ENCODE measurements around the gene AK2. TPM values are rescaled to one million over a fixed set of nuclear protein-coding genes. Genes with fewer than 3 reads are reported as not detected.
A peak's percentile ranks its signal among the peaks of the same experiment; 100 is the strongest.

Gene AK2
- total RNA-seq, 1 donor from 2014 or later = 74.6 TPM

DNA sequence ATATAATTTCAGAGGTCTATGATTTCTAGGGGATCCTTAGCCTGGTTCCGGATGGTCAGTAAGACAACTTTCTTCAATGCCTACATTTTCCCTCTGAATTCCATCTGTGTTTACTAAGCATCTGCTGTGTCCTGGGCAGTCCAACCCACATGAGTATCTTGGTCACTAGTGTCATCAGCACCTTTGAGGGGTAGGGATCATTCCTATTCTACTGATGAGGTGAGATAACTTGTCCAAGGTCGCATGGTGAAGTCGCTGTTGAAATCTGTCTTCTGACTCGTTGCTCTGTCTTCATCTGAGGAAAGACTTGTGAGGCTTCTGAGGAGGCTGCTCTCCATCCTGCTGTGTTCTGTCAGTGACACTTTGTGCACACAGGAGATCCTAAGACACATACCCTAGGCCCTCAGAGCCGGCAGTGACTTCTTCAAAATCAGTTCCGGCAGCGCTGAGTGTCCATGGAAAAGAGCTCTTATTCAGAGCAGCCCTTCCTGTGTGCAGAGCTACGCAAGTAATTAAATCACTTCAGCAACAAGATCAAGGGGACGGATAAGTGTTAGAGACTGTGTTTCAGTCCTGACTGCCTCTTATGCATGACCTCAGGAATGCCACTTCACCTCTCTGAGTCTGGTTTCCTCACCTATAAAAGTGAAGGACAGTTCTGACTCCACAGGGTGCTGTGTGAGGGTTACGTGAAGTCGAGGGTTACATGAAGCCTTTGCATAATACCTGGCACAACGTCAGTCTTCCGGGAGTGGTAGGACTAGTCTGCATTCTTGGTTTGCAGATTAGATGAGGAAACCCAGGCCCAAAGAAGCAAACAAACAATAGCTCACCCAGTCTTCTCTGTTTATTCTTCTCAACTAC is 28.4 kb downstream of the AK2 start:
- Mint-ChIP-seq H3K27ac (ENCODE audit: unreplicated experiment) (no peak overlapping the region), H3K9me3 (ENCODE audit: unreplicated experiment) (no peaks in the 10 kb centered on the region), H3K36me3 (ENCODE audit: low read depth, unreplicated experiment) (peaks cover 22% of the 10 kb centered on the region), H3K4me1 (ENCODE audit: unreplicated experiment) (peaks cover 13% of the 10 kb centered on the region), H3K27me3 (ENCODE audit: unreplicated experiment) (peaks cover 4% of the 10 kb centered on the region), H3K4me3 (ENCODE audit: unreplicated experiment) (no peak overlapping the region)
- TF ChIP-seq, protein P1, sequence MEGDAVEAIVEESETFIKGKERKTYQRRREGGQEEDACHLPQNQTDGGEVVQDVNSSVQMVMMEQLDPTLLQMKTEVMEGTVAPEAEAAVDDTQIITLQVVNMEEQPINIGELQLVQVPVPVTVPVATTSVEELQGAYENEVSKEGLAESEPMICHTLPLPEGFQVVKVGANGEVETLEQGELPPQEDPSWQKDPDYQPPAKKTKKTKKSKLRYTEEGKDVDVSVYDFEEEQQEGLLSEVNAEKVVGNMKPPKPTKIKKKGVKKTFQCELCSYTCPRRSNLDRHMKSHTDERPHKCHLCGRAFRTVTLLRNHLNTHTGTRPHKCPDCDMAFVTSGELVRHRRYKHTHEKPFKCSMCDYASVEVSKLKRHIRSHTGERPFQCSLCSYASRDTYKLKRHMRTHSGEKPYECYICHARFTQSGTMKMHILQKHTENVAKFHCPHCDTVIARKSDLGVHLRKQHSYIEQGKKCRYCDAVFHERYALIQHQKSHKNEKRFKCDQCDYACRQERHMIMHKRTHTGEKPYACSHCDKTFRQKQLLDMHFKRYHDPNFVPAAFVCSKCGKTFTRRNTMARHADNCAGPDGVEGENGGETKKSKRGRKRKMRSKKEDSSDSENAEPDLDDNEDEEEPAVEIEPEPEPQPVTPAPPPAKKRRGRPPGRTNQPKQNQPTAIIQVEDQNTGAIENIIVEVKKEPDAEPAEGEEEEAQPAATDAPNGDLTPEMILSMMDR (IDR thresholded peaks at IDR 0.05; ENCODE audit: unreplicated experiment) = no peak
- no peak for DNase-seq (ENCODE audit: low spot score)

DNA sequence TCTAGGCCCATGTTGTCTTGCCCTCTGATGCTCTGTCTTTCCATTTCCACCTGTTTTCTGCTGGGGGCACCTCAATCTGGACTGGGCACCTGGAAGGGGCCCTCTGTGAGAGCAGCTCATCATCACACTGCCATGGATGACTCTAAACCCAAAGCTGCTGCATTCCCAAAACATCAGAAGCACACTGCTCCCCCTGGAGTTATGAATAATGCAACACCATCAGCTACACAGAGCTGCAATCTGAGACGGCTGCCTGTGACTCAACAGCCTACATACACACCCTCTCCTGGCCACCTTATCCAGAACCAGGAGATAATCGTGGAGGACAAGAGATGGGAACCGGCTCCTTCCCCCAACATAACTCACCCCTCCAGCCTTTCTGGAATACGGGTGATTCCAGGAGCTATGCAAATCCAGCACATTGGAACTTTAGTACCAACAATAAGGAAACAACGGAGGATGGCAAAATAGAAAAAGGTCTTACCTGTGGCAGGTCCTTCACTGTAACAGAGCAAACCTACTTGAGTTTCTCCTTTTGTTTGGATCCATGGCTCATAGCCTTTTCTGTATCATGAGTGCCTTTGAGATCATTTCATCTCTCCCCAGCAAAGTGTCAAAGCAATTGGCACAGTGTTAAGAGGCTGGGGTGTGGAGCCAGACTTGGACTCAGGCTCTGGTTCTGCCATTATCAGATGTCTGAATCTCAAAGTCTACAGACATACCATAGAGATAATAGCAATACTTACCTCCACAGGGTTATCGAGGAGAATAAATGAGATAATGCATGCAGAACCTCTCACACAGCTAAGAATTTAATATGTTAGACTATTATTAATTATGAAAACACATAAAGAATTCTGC is 29.3 kb downstream of the AK2 start:
- Mint-ChIP-seq H3K4me1 (ENCODE audit: unreplicated experiment) (peaks cover 13% of the 10 kb centered on the region), H3K27ac (ENCODE audit: unreplicated experiment) (no peak overlapping the region), H3K9me3 (ENCODE audit: unreplicated experiment) (no peaks in the 10 kb centered on the region), H3K27me3 (ENCODE audit: unreplicated experiment) (peaks cover 4% of the 10 kb centered on the region), H3K36me3 (ENCODE audit: low read depth, unreplicated experiment) (peaks cover 14% of the 10 kb centered on the region), H3K4me3 (ENCODE audit: unreplicated experiment) (no peak overlapping the region)
- peak; percentile 18 for DNase-seq (ENCODE audit: low spot score)
- TF ChIP-seq, protein P1 (IDR thresholded peaks at IDR 0.05; ENCODE audit: unreplicated experiment) = no peak

DNA sequence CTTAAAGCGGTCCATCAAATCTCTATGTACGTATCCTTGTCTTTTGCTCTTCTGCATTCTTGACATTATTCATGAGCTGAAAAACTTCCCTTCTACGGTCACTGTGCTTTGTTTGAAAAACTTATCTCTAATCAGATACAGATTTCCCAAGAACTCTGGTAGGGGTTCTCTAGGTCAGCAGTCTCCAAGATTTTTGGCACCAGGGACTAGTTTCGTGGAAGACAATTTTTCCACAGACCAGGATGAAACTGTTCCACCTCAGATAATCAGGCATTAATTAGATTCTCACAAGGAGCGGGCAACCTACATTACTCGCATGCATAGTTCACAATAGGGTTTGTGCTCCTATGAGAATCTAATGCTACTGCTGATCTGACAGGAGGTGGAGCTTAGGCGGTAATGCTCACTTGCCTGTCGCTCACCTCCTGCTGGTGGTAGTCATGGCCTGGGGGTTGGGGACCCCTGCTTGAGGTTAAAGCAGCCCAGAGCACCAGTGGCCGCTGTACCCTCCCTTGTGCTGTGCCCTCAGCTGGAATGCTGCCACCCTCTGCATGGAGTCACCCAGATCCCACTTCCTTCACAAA is 30.8 kb downstream of the AK2 start:
- H3K27me3 Mint-ChIP-seq (ENCODE audit: unreplicated experiment) = peaks cover 2% of the 10 kb centered on the region
- no peaks in the 10 kb centered on the region for H3K9me3 Mint-ChIP-seq (ENCODE audit: unreplicated experiment)
- TF ChIP-seq, protein P1 (IDR thresholded peaks at IDR 0.05; ENCODE audit: unreplicated experiment) = no peak
- H3K27ac Mint-ChIP-seq (ENCODE audit: unreplicated experiment) = no peak overlapping the region
- DNase-seq (ENCODE audit: low spot score) = no peak
- H3K4me1 Mint-ChIP-seq (ENCODE audit: unreplicated experiment) = peaks cover 13% of the 10 kb centered on the region
- no peak overlapping the region for H3K4me3 Mint-ChIP-seq (ENCODE audit: unreplicated experiment)
- peaks cover 5% of the 10 kb centered on the region for H3K36me3 Mint-ChIP-seq (ENCODE audit: low read depth, unreplicated experiment)

DNA sequence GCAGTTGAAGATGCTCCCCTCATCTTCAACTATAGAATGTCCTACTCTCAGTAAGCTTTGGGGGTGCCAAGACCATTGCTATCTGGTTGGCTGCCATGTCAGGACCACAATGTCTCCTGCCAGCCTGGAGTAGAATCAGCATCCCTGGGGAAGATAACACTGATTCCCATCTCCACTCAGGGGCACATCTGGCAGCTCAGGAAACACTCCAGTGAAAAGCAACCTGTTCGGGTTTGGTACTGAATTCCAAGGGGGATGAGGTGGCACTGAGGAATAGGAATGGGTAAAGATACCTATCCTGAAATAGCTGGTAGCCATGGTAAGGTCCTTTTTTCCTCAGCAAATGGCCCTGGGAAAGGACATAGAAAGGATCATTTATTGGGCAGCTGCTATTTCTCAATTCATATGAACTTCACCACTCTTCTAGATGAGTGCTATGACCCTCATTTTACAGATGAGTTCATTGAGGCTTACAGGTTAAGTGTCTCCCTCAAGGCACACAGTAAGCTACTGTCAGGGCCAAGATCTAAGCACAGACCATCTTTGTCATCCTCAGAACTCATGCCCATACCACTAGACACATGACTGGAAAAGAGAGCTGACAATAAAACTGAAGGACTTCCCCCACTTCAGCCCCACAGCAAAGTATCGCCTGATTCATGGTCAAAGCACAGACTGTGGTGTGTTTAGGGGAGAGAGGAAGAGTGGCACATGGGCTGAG is 31.4 kb downstream of the AK2 start:
- DNase-seq (ENCODE audit: low spot score) = no peak
- Mint-ChIP-seq H3K4me3 (ENCODE audit: unreplicated experiment) (no peak overlapping the region), H3K27ac (ENCODE audit: unreplicated experiment) (no peak overlapping the region), H3K27me3 (ENCODE audit: unreplicated experiment) (peaks cover 2% of the 10 kb centered on the region), H3K4me1 (ENCODE audit: unreplicated experiment) (peaks cover 17% of the 10 kb centered on the region), H3K36me3 (ENCODE audit: low read depth, unreplicated experiment) (peaks cover 5% of the 10 kb centered on the region), H3K9me3 (ENCODE audit: unreplicated experiment) (no peaks in the 10 kb centered on the region)
- TF ChIP-seq, protein P1 (IDR thresholded peaks at IDR 0.05; ENCODE audit: unreplicated experiment) = no peak

All from endothelial cell (in vitro differentiated cells).